T-helper 17 cell (primary cell): Measurements from ENCODE around the gene ZNF48. TPM values are rescaled to one million over a fixed set of nuclear protein-coding genes. Genes with fewer than 3 reads are reported as not detected.

ENCODE experiments used
- ATAC-seq: fragments of 150-1000 bp; cut with Tn5 transposase; 2 replicates; pipeline ENCODE4 v1.10.0; 2021; ENCODE audit warnings: mild to moderate bottlenecking, moderate library complexity
- DNase-seq, 3 donors: peaks; one replicate each; pipeline versions ENCODE4 v3.0.0 to v3.0.0-alpha.2; 2020 to 2021
- H3K9me3 ChIP-seq: one replicate; pipeline ENCODE4 v1.7.0; 2013; ENCODE audit warnings: low read length, mild to moderate bottlenecking; ENCODE audit not compliant: control insufficient read depth, poor library complexity, severe bottlenecking
- H3K27ac Mint-ChIP-seq: one replicate; pipeline ENCODE4 v1.8.0; 2022; ENCODE audit warnings: mild to moderate bottlenecking, moderate library complexity, mixed read lengths
- H3K27me3 Mint-ChIP-seq: one replicate; pipeline ENCODE4 v1.8.0; 2022; ENCODE audit warnings: mixed read lengths
- H3K36me3 Mint-ChIP-seq: one replicate; pipeline ENCODE4 v1.8.0; 2022; ENCODE audit warnings: low read depth, mixed read lengths
- H3K4me1 Mint-ChIP-seq: one replicate; pipeline ENCODE4 v1.8.0; 2022; ENCODE audit warnings: mild to moderate bottlenecking, mixed read lengths
- H3K4me3 Mint-ChIP-seq: one replicate; pipeline ENCODE4 v1.8.0; 2022; ENCODE audit warnings: mild to moderate bottlenecking, moderate library complexity, mixed read lengths
- total RNA-seq, 4 donors: library from RNA in 2 of 4; stranded (reverse) in 2 of 4; gene quantifications; one replicate each; pipeline ENCODE4 v1.2.3 and lab custom pipeline; 2022 to 2026

ZNF48 gene
- total RNA-seq, 2 donors from 2014 or later, result 6.2 to 6.7 TPM

- Mint-ChIP-seq H3K36me3 (peaks cover 2% of the 10 kb centered on the region), H3K27ac (peak overlapping the region; percentile 99), H3K27me3 (no peaks in the 10 kb centered on the region), H3K4me3 (peak overlapping the region; percentile 99), H3K4me1 (peaks cover 39% of the 10 kb centered on the region)
- H3K9me3 ChIP-seq, result no peaks in the 10 kb centered on the region
- DNase-seq (peak in 1 of 3 donors; percentile 27), ATAC-seq (no peak)
Measured at GRCh38 chr16:30377050-30377811, 18.0 kb upstream of the ZNF48 start.

DNA sequence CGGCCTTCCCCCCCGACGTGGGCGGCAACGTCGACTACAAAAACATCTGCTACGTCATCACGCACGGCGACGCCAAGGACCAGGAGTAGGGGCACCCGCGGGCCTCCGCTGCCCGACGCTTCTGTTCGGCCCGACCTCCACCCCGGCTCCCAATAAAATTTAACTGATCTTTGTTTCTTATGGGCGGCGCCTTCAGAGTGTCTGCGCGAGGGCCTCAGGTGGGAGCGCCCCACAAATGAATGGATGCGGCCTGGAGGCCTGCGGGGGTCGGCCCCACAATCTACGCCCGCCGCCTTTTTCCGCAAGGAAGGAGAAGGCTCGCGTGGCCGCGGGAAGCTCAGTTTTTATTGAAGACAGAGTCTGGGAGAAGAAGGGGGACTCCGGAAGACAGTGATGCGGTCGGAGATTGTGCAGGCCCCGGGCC, 17.4 kb upstream of the ZNF48 start:
- H3K27ac Mint-ChIP-seq, result peak overlapping the region; percentile 99
- ATAC-seq (peak; percentile 57), DNase-seq (peak; percentile 74 to 81 (median 78))
- peaks cover 40% of the 10 kb centered on the region for H3K4me1 Mint-ChIP-seq
- H3K9me3 ChIP-seq, result no peaks in the 10 kb centered on the region
- H3K27me3 Mint-ChIP-seq, result no peaks in the 10 kb centered on the region
- H3K36me3 Mint-ChIP-seq, result peaks cover 2% of the 10 kb centered on the region
- peak overlapping the region; percentile 99 for H3K4me3 Mint-ChIP-seq

GRCh38 chr16:30378236-30379157, 16.7 kb upstream of the ZNF48 start:
- ATAC-seq (peak; percentile 83), DNase-seq (peak; percentile 98 to 99 (median 99))
- peaks cover 44% of the 10 kb centered on the region for H3K4me1 Mint-ChIP-seq
- peaks cover 2% of the 10 kb centered on the region for H3K36me3 Mint-ChIP-seq
- no peaks in the 10 kb centered on the region for H3K27me3 Mint-ChIP-seq
- no peaks in the 10 kb centered on the region for H3K9me3 ChIP-seq
- peak overlapping the region; percentile 99 for H3K27ac Mint-ChIP-seq
- peak overlapping the region; percentile 99 for H3K4me3 Mint-ChIP-seq

- H3K4me3 Mint-ChIP-seq, result peak overlapping the region; percentile 99
- peaks cover 47% of the 10 kb centered on the region for H3K4me1 Mint-ChIP-seq
- no peaks in the 10 kb centered on the region for H3K27me3 Mint-ChIP-seq
- no peak for ATAC-seq
- H3K27ac Mint-ChIP-seq, result peak overlapping the region; percentile 99
- no peak for DNase-seq
- peaks cover 2% of the 10 kb centered on the region for H3K36me3 Mint-ChIP-seq
- H3K9me3 ChIP-seq, result no peaks in the 10 kb centered on the region
Measured at GRCh38 chr16:30379158-30379783, 15.9 kb upstream of the ZNF48 start.

- H3K27me3 Mint-ChIP-seq, result no peaks in the 10 kb centered on the region
Measured at GRCh38 chr16:30380072-30380802, 15.0 kb upstream of the ZNF48 start.

GRCh38 chr16:30380803-30381208, 14.4 kb upstream of the ZNF48 start:
- Mint-ChIP-seq H3K27me3 (no peaks in the 10 kb centered on the region), H3K36me3 (peaks cover 2% of the 10 kb centered on the region), H3K4me1 (peaks cover 47% of the 10 kb centered on the region), H3K4me3 (peak overlapping the region; percentile 99), H3K27ac (peak overlapping the region; percentile 99)
- H3K9me3 ChIP-seq, result no peaks in the 10 kb centered on the region
- no peak for DNase-seq
- no peak for ATAC-seq

More at GRCh38 chr16:30380072-30380802, 15.0 kb upstream of the ZNF48 start:
- Mint-ChIP-seq H3K27ac (peak overlapping the region; percentile 99), H3K36me3 (peaks cover 2% of the 10 kb centered on the region), H3K4me3 (peak overlapping the region; percentile 99), H3K4me1 (peaks cover 47% of the 10 kb centered on the region)
- DNase-seq, result no peak
- no peak for ATAC-seq
- no peaks in the 10 kb centered on the region for H3K9me3 ChIP-seq

- no peaks in the 10 kb centered on the region for H3K9me3 ChIP-seq
- Mint-ChIP-seq H3K27me3 (no peaks in the 10 kb centered on the region), H3K4me1 (peaks cover 47% of the 10 kb centered on the region), H3K4me3 (peak overlapping the region; percentile 99), H3K27ac (peak overlapping the region; percentile 99), H3K36me3 (peaks cover 2% of the 10 kb centered on the region)
- no peak for DNase-seq
- ATAC-seq, result no peak
Measured at GRCh38 chr16:30381291-30382041, 13.8 kb upstream of the ZNF48 start.

- H3K4me1 Mint-ChIP-seq, result peaks cover 45% of the 10 kb centered on the region
- peaks cover 2% of the 10 kb centered on the region for H3K36me3 Mint-ChIP-seq
- no peaks in the 10 kb centered on the region for H3K9me3 ChIP-seq
- H3K27me3 Mint-ChIP-seq, result no peaks in the 10 kb centered on the region
- ATAC-seq (peak; percentile 43), DNase-seq (peak; percentile 54 to 63 (median 61))
- H3K4me3 Mint-ChIP-seq, result peak within 1 kb of the TSS; percentile 99
- H3K27ac Mint-ChIP-seq, result peak within 1 kb of the TSS; percentile 99
Measured at GRCh38 chr16:30382111-30382881, 12.9 kb upstream of the ZNF48 start, which contains the start of gene SEPTIN1. TSS of gene SEPTIN1 (minus strand) at chr16:30382561. CDS start at chr16:30382542, 19 bp downstream.

DNA sequence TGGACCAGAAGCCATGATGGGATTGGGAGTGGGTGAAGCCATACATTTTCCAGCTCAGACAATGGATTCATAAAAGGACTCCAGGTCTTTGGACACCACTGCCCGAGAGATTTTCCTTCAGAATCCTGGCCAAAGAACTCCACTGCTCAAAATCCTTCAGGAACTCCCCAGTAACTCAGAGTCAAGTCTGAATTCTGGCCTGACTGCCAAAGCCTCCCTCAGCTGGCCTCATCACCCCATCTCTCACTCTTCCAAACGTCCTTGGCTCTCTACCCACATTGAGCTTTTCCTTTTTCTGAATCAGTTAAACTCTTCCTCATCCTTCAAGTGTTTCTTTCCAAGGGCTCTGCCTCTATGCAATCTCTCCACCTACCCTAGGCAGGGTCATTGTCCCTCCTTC, 11.7 kb upstream of the ZNF48 start:
- Mint-ChIP-seq H3K4me1 (peaks cover 38% of the 10 kb centered on the region), H3K27me3 (no peaks in the 10 kb centered on the region)

GRCh38 chr16:30394592-30395154, 547 bp upstream of the ZNF48 start:
- ATAC-seq, result no peak

More for the DNA sequence above, 11.7 kb upstream of the ZNF48 start:
- ATAC-seq, result no peak
- H3K27ac Mint-ChIP-seq, result peak overlapping the region; percentile 99
- H3K9me3 ChIP-seq, result no peaks in the 10 kb centered on the region
- H3K36me3 Mint-ChIP-seq, result no peaks in the 10 kb centered on the region
- DNase-seq, result no peak
- peak overlapping the region; percentile 99 for H3K4me3 Mint-ChIP-seq

DNA sequence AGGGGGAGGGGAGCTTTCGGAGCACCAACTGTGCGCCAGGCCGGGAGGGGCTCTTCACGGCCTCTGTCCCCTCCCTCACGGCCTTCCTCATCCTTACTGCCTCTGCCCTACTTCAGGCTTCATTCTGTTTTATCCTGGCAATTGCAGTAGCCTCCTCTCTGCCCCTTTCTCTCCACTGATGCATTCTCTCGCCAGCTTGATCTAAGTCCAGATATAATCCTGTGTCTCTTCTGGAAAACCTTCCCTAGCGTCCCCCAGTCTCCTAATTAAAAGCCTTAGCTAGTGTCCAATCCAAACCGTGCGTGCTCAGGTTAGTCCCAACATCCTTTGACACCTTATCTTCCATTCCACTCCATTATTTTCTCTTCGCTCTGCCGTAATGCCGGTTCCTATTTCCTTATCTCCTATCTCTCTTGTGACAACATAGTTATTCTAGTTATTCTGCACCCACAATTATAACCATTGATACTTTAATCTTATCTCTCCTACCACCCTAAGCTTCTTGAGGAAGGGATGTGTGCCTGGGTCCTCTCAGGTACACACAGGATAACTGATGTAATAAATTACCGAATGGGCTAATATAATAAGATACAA, 869 bp downstream of the ZNF48 start:
- DNase-seq (no peak), ATAC-seq (no peak)
- Mint-ChIP-seq H3K27ac (peak overlapping the region; percentile 90), H3K4me3 (peak overlapping the region; percentile 94), H3K4me1 (peaks cover 30% of the 10 kb centered on the region), H3K36me3 (peaks cover 3% of the 10 kb centered on the region), H3K27me3 (no peaks in the 10 kb centered on the region)
- no peaks in the 10 kb centered on the region for H3K9me3 ChIP-seq

More at GRCh38 chr16:30394592-30395154, 547 bp upstream of the ZNF48 start:
- H3K9me3 ChIP-seq, result no peaks in the 10 kb centered on the region
- DNase-seq, result no peak
- Mint-ChIP-seq H3K4me3 (peak overlapping the region; percentile 94), H3K4me1 (peaks cover 23% of the 10 kb centered on the region), H3K27me3 (no peaks in the 10 kb centered on the region), H3K27ac (peak overlapping the region; percentile 84), H3K36me3 (peaks cover 3% of the 10 kb centered on the region)
